Astrocyte of the hippocampus (primary cell): ENCODE results near the gene RARB.

Experiments used
- DNase-seq: peaks from one replicate; pipeline ENCODE4 v3.0.0; 2011; ENCODE audit warnings: low read depth, low spot score

The RARB gene

DNA sequence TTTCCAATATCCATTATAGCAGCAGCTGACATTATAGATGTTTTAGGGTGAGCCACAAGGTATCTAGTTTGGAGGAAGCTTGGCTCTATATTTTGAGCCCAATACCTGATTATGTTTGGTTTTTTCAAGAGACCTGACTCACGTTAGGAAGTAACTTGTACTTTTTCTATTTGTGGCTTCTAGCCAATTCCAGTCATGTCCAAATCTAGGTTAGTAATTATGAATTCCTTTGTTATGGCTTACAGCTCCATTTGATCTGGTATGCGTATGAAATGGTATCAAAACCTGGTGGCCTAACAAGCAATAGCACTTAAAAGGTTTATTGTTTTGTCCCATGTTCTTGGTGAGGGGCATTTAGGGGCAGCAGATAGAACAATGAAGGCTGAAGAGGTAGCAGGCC, 120.8 kb downstream of the RARB start:
- DNase-seq = no peak

DNA sequence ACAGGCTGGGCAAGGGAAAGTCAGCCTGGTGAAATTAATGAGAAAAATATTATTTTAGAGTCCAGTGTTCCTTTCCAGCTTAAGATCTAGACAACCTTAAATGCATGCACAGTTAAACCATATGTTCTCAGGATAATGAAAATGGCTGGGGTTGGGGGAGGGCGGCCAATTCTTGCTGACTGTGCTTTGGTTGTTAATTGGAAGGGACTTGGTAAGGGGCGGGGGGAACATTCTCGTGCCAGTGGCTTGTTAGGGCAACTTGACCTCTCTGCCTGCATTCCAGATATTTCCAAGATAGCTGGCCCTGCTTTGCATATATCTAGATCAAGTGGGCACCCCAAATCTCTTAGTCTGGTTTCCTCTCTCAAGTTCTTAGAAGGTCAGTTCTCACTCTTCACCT, 124.2 kb downstream of the RARB start:
- no peak for DNase-seq

DNA sequence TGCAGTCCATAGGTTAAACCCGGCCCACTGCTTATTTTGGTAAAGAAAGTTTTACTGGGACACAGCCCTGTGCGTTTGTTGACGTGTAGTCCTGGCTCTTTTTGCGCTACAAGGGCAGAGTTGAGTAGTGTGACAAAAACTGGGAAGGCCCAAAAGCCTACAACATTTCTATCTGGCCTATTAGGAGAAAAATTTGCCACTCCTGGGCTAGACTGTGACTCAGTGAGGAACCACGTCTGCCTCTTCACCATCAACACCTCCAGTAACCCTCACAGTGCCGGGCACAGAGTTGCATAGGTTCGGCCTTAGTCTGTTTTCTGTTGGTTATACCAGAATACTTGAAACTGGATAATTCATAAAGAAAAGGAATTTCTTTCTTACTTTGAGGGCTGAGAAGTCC, 126.3 kb downstream of the RARB start:
- DNase-seq = no peak

DNA sequence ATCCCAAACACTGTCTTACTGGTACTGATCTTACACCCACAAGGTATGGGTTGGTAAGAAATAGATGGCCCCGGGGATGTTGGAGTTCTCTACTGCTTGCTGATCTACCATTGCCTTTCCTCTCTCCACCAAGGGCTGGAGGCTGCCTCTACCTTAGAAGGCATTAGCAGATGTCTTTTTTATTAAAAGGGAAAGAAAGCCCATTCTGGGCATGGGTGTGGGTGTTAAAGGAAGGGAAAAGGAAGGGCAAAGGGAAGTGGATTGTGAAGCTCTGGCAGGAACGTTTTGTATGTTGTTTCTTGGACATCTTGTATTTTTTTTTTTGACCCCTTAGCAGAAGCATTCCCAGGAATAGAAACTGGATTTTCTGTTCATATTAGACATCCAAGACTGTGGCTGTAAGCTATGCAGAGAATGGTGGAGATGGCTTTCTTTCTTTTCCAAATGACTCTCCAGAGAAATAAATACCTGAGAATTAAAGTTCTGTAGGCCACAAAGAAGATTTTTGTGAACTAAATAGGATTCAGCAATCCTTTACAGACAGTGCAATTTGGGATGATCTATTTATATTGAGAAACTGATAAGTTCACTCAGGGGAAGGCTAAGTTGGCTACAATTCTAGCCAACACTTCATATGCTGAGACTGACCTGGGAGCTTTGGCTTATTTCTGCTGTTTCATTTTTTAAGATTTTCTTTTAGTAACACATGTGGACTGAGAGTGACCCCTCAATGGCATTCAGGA, 127.8 kb downstream of the RARB start:
- DNase-seq = peak; percentile 16

DNA sequence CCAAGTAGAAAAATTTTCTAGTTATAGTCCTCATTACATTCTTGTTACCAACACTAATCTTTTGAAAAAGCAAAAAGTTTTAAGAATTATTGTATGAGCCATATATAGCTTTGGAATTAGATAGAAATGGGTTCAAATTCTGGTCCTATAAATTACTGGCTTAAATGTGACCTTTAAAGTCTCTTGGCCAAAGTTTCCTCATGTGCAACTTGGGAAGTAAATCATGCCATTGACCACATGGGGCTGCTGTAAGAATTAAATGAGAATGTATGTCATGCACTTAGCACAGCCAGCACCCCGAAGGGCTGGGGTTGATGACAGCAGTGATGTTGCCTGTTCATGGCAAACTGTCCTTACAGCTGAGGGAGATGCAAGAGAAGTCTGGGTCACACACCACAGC, 128.4 kb downstream of the RARB start:
- no peak for DNase-seq

DNA sequence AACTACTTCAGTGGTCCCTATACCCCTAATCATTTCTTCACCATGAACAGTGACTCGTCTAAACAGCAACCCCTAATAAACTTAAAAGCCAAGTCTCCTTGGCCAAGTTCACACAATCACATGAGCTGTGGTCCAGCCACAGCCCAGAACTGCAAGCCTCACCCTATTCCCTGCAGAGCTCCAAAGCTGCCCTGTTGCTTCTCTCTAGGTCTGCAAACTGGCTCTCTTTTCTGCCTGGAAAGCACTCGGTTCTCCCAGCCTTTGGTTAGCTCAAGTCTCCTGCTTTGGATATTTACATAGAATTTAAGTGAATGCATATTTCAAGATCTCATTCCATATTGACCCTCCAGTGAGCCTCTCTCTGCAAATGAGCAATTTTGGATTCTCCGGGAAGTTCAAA, 129.6 kb downstream of the RARB start:
- peak; percentile 37 for DNase-seq

DNA sequence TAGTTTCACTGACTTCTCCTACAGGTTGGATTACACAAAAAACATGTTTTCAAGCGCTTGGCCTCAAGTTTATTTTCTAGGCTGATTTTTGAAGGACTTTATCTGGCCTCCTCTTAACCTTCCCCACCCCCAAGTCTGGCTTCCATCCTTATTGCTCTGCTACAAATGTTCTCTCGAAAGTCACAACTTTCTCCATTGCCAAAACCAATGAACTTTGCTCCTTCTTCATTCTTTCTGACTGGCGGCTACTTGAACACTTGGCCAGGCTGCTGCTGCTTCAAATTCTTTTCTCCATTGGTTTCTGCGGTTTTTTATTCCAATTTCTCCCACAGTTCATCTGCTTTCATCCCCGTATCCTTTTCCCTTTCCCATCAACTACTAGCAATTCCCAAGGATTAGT, 130.1 kb downstream of the RARB start:
- DNase-seq = peak; percentile 58

DNA sequence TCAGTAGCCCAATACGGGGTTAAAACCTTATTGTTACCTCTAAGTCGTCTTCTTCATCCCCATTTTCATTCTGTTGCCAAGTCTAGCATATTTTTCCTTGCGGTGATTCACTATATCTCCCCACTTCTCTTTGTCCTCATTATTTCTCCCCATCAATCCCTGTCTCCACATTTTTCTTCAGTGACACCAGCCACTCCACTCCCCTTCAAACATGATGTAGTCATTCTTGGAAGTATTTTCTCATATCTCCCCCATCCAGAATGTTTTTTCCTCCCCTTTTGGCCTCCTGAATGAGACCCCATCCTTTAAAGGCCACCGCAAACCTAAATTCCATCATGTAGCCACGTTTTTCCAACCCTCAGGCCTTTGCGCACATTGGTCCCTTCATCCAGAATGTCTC, 130.7 kb downstream of the RARB start:
- peak; percentile 58 for DNase-seq

DNA sequence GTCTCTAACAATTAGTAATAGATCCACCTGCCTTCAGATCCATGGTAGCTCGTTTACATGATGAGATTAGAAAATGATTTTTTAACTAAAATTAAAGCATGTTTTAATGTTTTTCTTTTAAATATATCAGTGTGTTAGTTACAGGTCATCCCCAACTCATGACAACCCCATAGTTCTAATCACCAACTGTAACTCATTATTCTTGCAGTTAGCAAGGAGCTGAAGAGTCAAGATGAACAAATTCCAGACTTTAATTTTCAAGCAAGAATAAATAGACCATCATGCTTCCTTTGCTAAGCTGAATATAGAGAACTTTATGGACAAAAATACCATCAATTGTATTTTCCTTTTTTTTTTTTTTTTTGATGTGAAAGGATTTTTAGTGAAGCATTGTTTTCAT, 135.5 kb downstream of the RARB start:
- DNase-seq = no peak

DNA sequence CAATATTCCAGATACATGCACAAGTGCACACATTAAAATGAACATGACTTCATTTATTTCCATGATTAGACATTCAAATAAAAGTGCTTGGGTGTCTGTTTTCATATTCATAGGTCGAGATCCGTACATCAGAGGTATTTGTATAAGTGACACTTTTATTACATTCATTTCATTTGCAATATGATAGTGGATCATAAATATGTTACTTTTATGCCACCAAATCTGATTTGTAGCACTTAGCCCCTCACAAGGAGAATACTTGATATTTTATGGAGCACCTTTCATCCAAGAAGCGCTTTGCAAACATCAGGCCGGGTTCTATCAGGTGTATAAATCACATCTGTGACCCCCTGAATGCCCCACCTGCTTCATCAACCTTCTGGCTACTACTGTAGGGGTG, 136.0 kb downstream of the RARB start:
- no peak for DNase-seq

DNA sequence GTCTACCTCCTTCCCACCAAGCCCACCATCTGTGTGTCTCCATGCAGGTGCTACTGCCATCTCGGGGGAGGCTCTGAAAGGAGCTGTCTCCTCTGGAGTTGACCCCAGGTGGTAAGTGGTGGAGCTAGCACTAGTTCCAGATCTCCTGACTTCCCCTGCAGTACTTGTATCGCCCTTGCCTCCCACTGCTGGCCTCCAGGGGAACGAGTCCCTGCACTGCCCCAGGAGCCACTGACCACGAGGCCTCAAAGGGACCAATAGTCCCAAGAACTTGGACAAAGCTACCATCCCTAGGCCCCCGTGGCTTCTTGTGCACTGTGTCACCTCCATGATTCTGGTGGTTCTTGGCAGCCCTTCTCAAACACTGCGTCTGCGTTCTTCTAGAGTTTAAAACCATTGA, 137.7 kb downstream of the RARB start:
- no peak for DNase-seq

DNA sequence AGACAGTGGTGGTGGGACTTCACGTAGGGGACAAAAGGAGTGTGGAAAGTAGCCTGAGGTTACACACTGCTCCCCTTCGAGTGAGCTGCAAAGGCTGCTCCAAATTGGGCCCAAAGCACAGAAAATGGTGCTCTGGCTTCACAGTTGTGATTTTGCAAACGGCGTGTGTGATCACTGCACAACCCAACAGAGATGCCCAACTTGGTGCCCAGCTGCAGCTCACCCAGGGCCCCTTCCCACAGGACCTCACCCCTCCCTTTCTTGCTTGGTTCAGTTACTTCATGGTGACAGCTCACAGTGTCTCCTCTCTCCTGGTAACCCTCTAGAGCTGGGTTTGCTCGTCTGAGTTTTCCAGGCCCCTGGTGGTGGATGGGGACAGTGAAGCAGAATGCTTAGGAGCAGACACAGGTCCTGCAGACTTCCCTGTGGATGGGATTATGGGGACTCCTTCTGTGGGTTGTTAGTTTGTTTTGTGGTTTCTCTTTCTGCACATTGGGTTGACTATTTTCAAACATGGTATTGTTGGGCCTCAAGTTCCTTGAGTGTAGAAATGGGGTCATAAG, 138.4 kb downstream of the RARB start:
- DNase-seq = no peak

DNA sequence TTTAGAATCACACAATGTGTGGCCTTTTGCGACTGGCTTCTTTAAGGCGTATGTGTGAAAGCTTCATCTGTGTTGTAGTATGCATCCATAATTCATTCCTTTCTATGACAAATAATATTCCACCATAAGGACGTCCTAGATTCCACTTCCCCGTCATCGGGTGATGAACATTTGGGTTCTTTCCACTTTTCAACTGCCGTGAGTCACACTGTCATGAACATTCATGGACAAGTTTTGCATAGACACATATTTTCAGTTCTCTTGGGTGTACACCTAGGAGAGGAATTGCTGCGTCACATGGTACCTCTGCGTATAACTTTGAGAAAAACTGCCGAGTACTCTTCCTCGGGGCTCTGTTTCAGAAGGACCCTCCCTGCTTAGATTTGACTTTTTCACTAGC, 139.3 kb downstream of the RARB start:
- no peak for DNase-seq

DNA sequence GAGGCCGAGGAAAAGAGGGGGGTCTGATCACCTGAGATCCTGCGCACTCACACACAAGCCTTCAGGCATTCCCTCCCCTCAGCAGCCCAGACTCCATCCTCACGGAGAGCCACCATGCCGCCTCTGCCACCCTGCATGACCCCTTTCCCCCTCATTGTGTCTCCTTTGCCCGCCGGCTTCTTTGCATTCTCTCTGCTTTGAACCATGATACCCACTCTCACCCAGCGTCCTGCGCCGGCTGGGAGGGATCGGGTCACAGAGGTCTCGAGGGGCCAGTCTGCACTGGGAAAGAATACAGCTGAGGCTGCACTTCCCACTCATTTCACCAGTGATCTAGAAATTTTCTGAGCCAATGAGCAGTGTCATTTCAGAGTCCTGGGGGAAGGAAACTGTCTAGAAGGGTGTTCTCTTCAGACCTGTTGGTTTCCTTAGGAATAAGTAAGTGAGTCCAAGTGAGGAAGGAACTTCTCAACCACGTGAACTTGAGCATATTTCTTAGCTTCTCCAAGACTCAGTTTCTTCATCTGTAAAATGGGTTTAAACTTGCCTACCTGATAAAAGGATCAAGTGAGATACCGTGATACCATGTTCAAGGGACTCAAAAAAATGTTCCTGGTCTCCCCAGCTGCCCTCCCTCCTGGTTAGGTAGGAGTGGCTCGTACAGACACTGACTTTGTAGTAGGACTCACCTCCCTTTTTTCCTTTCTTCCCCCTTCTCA, 139.9 kb downstream of the RARB start:
- no peak for DNase-seq

DNA sequence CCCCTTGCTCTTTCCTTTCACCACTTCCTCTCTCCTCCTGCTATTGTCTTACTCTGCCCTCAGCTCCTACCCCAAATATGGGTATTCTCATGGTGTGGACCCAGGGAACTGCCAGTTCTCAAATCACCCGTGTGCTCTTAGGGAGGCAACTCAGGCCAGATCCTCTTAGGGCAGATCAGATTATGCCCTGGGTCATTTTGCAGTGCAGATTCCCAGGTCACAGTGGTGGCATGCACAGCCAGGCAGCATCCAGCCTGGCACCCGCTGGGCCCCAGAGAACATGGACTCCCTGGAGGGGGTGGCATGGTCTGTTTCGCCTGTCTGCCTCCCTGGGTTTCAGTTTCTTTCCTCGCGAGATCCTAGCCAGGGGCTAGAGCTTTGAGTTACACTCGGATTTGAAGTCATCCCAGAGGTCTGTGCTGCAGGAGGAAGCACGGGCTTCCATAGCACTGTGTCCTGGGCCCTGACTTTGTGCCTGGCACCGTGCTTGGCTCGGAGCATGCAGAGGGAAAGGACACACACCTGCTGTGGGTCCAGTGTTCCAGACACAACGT, 140.5 kb downstream of the RARB start:
- DNase-seq = no peak

DNA sequence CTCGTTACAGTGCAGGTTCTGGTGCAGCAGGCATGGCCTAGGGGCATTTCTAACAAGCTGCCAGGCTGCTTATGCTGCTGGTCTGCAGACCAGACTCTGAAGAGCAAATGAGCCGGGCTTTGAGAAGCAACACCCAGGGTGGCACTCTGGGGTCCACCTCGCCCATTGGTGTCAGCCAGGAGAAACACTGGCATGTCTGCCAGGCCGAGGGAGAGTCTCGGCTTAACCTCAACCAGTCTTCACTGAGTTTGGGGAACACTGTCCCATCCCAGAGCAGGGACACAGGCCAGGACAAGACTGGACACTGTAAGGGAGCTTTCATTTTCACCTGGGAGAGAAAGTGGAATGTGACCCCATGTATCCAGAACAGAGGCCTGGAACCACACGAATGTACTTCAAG, 143.2 kb downstream of the RARB start:
- no peak for DNase-seq

DNA sequence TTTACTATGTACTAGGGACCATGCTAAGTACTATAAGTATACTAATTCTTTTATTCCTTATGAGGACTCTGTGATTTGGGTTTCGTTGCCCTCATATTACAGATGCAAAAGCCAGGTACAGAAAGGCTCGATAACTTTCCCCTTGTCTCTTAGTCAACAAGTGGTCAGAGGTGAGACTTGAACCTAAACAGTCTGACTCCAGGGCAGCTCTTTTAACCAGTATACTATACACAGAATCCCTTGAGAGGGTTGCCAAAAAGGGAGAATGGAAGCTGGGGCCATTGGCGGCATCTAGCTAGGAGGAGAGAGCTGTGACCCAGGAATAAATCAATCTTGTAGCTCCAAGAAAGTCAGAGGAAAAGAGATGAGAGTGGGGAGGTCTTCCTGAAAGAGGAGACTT, 144.3 kb downstream of the RARB start:
- DNase-seq = no peak

DNA sequence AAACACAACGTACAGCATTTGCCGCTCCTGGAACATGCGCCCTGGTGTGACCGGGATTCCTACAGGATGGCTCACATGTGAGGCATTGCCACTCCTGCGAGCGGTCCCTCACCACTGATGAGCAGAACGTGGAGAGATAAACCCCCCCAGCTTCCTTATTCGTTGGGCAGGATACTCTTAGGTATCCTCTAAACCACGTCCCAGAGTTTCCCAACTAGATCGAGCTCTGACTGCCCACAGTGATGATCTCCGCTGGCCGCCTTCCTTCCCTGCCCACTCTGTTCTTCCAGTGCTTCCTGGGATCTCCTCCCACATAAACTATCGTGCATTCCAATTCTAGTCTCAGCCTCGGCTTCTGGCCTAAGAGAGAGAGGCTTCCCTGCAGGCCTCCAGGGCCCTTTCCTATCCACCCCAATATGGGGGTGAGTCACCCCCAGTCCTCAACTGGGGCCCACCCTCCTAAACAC, 144.9 kb downstream of the RARB start:
- DNase-seq = peak; percentile 52

DNA sequence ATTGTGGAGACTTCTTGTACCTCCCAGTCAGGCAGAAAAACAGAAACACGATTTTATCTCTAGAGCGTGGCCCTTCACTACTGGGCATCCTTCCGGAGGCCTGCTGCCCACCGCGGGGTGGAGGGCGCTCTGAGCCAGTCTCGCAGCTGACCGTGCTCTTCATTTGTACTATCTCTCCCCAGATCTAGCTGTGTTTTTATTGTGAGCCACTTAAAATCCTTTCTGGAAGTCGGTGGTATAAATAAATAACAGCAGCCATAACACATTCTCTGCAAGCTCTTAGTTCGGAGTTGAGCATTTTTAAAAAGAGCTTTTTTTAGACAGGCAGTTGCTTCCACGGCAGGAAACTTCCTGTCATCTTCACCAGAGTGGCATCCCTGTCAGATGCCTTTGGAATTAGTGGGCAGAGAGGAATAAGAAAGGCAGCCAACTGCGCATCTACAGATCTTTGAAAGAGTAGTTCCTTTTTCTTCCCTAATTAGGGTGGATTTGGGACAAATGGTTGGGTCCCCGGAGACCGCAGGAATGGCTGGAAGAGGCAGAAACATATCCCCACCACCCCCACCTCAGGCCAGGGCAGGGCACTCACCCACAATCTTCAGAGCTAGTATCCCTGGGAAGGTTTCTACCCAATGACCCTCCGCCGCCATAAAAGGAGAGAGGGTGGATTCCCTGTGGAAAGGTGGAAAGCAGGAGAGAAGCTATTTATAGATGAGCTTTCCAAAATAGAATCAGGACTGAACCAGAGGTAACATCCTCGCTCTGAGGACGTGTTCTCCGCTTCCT, 145.5 kb downstream of the RARB start:
- DNase-seq = peak; percentile 68

DNA sequence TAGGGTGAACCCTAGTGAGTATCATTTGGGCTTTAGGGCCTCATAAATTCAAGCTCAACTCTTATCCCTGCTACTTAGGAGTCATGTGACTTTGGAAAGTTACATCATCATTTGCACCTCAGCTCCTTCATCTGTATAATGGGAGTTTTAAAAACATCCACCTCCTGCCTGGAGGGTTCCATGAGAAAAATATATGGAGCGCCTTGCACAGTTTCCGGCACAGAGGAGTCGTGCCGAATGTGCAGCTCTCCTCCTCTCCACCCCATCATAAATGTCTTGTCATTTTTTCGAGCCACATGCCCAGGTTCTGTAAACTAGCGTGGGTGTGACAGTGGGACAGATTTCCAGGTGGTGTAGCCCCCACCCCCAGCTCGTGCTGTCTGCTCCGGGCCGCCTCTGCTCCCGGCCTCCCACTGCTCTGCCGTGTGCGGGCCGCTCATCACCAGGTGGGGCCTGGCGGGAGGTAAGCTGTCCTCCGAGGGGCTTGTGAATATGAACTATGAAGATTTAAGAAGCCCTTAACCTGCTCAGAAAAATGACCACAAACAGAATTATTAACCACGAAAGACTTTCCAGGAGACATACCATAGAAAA, 146.2 kb downstream of the RARB start:
- no peak for DNase-seq

DNA sequence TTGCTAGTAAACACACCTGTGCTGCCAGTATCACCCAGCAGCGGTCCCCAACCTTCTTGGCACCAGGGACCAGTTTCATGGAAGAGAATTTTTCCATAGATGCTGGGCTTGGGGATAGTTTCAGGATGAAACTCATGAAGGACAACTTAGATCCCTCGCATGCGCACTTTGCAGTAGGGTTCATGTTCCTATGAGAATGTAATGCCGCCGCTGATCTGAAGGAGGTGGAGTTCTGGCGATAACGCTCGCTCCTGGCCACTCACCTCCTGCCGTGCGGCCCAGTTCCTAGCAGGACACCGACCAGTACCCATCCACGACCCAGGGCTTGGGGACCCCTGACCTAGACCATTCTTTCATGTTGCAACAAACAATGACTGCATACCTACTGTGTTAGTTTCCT, 146.9 kb downstream of the RARB start:
- DNase-seq = no peak

DNA sequence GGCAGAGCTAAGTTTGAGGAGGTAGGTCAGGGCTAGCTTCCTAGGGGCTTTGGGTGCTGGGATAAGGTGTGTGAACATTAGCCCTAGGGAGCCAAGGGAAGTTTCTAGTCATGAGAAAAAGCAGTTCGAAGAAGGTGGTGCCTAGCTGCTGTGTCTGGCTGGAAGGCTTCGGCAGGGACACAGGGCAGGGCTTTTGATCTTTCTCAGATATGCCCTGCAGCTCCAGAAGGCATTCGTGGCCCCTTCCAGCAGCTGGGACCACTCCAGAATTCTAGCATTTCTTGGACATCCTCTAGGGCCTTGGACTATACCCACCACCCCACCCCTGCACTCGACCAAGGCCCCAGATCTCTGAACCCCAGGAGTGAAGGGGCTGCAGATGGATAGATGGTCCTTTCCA, 148.1 kb downstream of the RARB start:
- no peak for DNase-seq
